HepG2 (cell line): ENCODE results near the gene CASP3. TPM values are rescaled to one million over a fixed set of nuclear protein-coding genes. Genes with fewer than 3 reads are reported as not detected.

ENCODE experiments used
- ATAC-seq: fragments of 200-7000 bp; cut with Tn5 transposase; 3 replicates; pipeline ENCODE4 v1.9.1; 2020; ENCODE audit warnings: mild to moderate bottlenecking, moderate library complexity
- BruUV-seq: library from RNA; stranded (reverse); fragments of 400-500 nt; replicated peaks from 2 replicates; lab custom pipeline; 2021; lab: Mats Ljungman, UMichigan
- CTCF ChIA-PET: fragments of 300-600 bp; formaldehyde crosslinking; extraction: SDS; loops from one replicate; lab custom pipeline; 2021; ENCODE audit warnings: low total read pairs, inconsistent platforms, low intra/inter-chr PET ratio; lab: Yijun Ruan, JAX
- POLR2A ChIA-PET: fragments of 350-600 bp; sonication (Branson Sonifier 250); formaldehyde crosslinking; loops from one replicate; lab custom pipeline; 2020; ENCODE audit warnings: antibody characterized with exemption, inconsistent platforms; lab: Yijun Ruan, JAX
- DNase-seq: peaks from one replicate; pipeline ENCODE4 v3.0.0-alpha.2; 2015; ENCODE audit warnings: low spot score
- FAIRE-seq: peaks from 3 replicates; lab custom pipeline; 2011; peaks lifted over from hg19 to GRCh38; lab: Jason Lieb, UNC
- H2AFZ ChIP-seq: one replicate; pipeline ENCODE4 v1.6.1; 2011; ENCODE audit warnings: low read length, inconsistent platforms
- H3K27ac ChIP-seq: fragments of 300-600 bp; 3 replicates; pipeline ENCODE4 v1.8.0; 2011; ENCODE audit warnings: mixed run types, mild to moderate bottlenecking, mixed read lengths, low read length, inconsistent platforms; ENCODE audit not compliant: insufficient read depth; ENCODE audit errors: extremely low read length
- H3K27me3 ChIP-seq, 2 experiments: fragments of 200-600 bp in 1 of 2; 2 replicates in 1 of 2; 3 replicates in 1 of 2; pipeline versions ENCODE4 v1.6.0 to v1.8.0; 2011; ENCODE audit warnings: low read length in 2 of 2, mild to moderate bottlenecking in 2 of 2, moderate library complexity in 2 of 2, inconsistent platforms in 1 of 2; ENCODE audit not compliant: insufficient read depth in 2 of 2, control insufficient read depth in 1 of 2
- H3K36me3 ChIP-seq, 2 experiments: fragments of 200-600 bp in 1 of 2; replicated peaks in 1 of 2; 2 replicates in 1 of 2; 3 replicates in 1 of 2; pipeline versions ENCODE4 v1.5.1 to v1.8.0; 2011; ENCODE audit warnings: low read length in 2 of 2, inconsistent platforms in 1 of 2; ENCODE audit not compliant: insufficient read depth in 2 of 2, control insufficient read depth in 1 of 2
- H3K4me1 ChIP-seq: 2 replicates; pipeline ENCODE4 v1.5.1; 2012; ENCODE audit warnings: low read length, inconsistent platforms; ENCODE audit not compliant: insufficient read depth
- H3K4me2 ChIP-seq: 2 replicates; pipeline ENCODE4 v1.6.0; 2011; ENCODE audit warnings: low read depth, low read length, inconsistent platforms
- H3K4me3 ChIP-seq, 3 experiments: fragments of 200-600 bp in 1 of 3; sonication (generic), shearing (Covaris generic) in 1 of 3; replicated peaks in 1 of 3; 2 replicates each; pipeline ENCODE4 v1.5.1; 2011 to 2016; ENCODE audit warnings: low read length in 3 of 3, inconsistent platforms in 2 of 3, low read depth in 2 of 3, mild to moderate bottlenecking in 2 of 3, control low read depth in 1 of 3, mixed read lengths in 1 of 3; ENCODE audit not compliant: insufficient read depth in 1 of 3
- H3K79me2 ChIP-seq: one replicate; pipeline ENCODE4 v1.6.1; 2011; ENCODE audit warnings: low read length, inconsistent platforms; ENCODE audit not compliant: insufficient read depth
- H3K9ac ChIP-seq: 2 replicates; pipeline ENCODE4 v1.6.0; 2011; ENCODE audit warnings: mild to moderate bottlenecking, low read depth, low read length, inconsistent platforms; ENCODE audit not compliant: insufficient read depth
- H3K9me3 ChIP-seq: 2 replicates; pipeline ENCODE4 v1.5.1; 2012; ENCODE audit warnings: mild to moderate bottlenecking, low read length
- H4K20me1 ChIP-seq: 2 replicates; pipeline ENCODE4 v1.6.0; 2011; ENCODE audit warnings: inconsistent platforms, mild to moderate bottlenecking, low read length, moderate library complexity; ENCODE audit not compliant: insufficient read depth
- ZHX2 ChIP-seq, 2 experiments: sonication (generic) in 1 of 2; formaldehyde crosslinking in 1 of 2; IDR thresholded peaks; 2 replicates each; pipeline versions ENCODE4 v1.6.1 to v1.9.0; 2014 to 2022; ENCODE audit warnings: antibody characterized with exemption in 1 of 2, borderline replicate concordance in 1 of 2, inconsistent platforms in 1 of 2, low read depth in 1 of 2, missing genetic modification reagents in 1 of 2
- ZNF251 ChIP-seq: sonication (generic); formaldehyde crosslinking; IDR thresholded peaks from 2 replicates; pipeline ENCODE4 v1.9.0; 2021; ENCODE audit warnings: mild to moderate bottlenecking, missing genetic modification reagents
- ZNF543 ChIP-seq: sonication (generic); formaldehyde crosslinking; IDR thresholded peaks from 2 replicates; pipeline ENCODE4 v1.4.0; 2020; ENCODE audit warnings: mild to moderate bottlenecking, missing genetic modification reagents
- WGBS: methylation state at CpG from one replicate; pipeline ENCODE4 v1.1.6; 2017; ENCODE audit warnings: low lambda C conversion rate; 5-methylcytosine and 5-hydroxymethylcytosine counted together
- in situ Hi-C: cut with HindIII; loops from 2 replicates; pipeline ENCODE4 v1.10.0; 2017; ENCODE audit warnings: low pct_unique_long_range_greater_than_20kb; ENCODE audit not compliant: extremely low pct_ligation_motif_present
- intact Hi-C: fragments of 100-400 bp; cut with micrococcal nuclease; formaldehyde crosslinking; loops from one replicate; pipeline ENCODE4 v1.10.0; 2022; ENCODE audit not compliant: unreplicated experiment
- polyA plus RNA-seq, 8 experiments: library from polyadenylated mRNA; depleted of rRNA in 3 of 8; stranded (reverse) in 7 of 8; unstranded in 1 of 8; fragments of >200 nt; fragmentation: Illumina TruSeq in 4 of 8; extraction: Trizol in 4 of 8; gene quantifications; 2 replicates each; pipeline versions ENCODE4 v1.2.1 to v1.2.3, GENCODE V29; 2011 to 2016; ENCODE audit warnings: low read depth in 4 of 8, missing spikeins in 1 of 8, mixed read lengths in 1 of 8; ENCODE audit not compliant: insufficient read depth in 1 of 8
- total RNA-seq, 5 experiments: library from RNA; depleted of rRNA; stranded (reverse); fragments of >200 nt; fragmentation: Illumina TruSeq; extraction: Trizol; gene quantifications; 2 replicates each; pipeline ENCODE4 v1.2.3, GENCODE V29; 2016; ENCODE audit warnings: low read depth in 1 of 5

CASP3 gene
- total and polyA plus RNA-seq, 2 of the 13 experiments (the other 11 are each of a cell fraction or from before 2014, with no cell fraction given), result 26.0 to 77.8 TPM

DNA sequence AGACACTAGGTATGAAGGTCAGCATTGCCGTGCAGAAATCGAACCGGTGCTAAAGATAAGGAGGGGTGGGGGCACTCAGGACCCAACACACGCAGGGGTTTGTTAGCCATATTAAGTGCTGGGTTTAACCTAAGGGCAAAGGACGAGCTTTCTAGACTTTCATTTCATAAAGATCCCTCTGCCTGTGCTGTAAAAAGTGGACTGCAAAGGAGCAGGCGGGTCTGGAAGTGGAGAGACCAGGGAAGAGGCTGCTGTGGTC, 1.3 kb downstream of the CASP3 start (continued):
- TF ChIP-seq ZHX2 (IDR thresholded peaks at IDR 0.05; ENCODE audit: low read depth) (0 out of 2 replicates have a peak, but pooled peaks have one; percentile 18), ZHX2 (CRISPR knock-in tag; IDR thresholded peaks at IDR 0.05; ENCODE audit: borderline replicate concordance) (no peak)

DNA sequence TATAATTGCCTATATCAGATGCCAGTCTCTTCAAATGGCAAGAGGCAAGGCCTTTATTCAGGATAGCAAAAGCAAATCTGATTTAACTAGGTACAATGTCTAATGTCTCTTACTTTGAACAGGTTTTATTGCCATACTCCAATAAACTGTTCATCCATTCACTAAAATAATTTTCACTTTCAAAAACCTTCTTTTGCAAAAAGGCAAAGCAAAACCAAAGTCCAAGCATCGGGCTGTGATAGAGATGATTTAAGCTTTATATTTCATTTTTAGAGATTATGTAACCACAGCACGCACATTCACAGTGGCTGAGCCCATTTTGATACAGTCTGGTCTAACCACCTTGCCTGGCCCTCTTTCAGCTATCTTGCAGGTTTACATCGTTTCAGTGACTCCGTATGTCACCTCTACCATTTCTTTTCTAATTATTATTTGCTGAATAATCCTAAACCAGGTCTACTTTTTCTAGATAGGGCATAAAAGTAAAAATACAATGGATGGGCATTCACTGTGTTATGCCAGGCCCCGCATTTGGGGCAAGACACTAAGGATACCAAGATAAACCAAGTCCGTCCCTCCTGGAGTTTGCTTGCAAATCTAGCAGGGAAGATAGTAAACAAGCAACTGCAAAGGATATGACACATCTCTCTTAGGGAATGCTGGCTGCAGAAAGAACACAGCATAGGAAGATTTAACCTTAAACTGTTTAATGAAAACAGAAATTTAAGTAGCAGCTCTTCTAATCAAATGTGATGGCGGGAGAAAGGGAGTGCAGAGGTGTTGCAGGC, 1.8 kb downstream of the CASP3 start:
- Histone ChIP-seq H4K20me1 (peaks cover 10% of the 10 kb centered on the region; the same call in 1 of the 2 replicates), H3K4me1 (peaks cover 56% of the 10 kb centered on the region), H3K79me2 (peaks cover 66% of the 10 kb centered on the region), H3K27ac (peak overlapping the region; percentile 88), H3K9ac (peak overlapping the region; percentile 89), H3K36me3 (no peaks in the 10 kb centered on the region; a peak in 1 of 5 replicates), H3K27me3 (no peaks in the 10 kb centered on the region; a peak in 1 of 5 replicates), H3K4me3 (peak overlapping the region; percentile 84 to 92 (median 86)), H3K4me2 (peak overlapping the region; percentile 94), H3K9me3 (no peaks in the 10 kb centered on the region), H2AFZ (no peak overlapping the region)
- no peak for ATAC-seq
- CTCF ChIA-PET, result no interaction called here
- intact Hi-C loops, result loop anchor here (2.0 to 10.0 kb wide), 4 partner anchors 21 to 383 kb away; partner anchors contain the start of gene IRF2
- BruUV-seq, result TSS peak; percentile 44
- WGBS, result 49% methylated on average over 7 of the region's 7 CpGs
- TF ChIP-seq ZNF543 (CRISPR knock-in tag), result 0 out of 2 replicates have a peak, but pooled peaks have one; percentile 3
- no peak for TF ChIP-seq ZNF251
- POLR2A ChIA-PET, result interaction anchor here (1.4 to 4.3 kb wide), 4 partner anchors 8 to 87 kb away, joined by 4 to 48 read pairs (median 8); partner anchors contain the start of gene CENPU
- DNase-seq, result no peak
- no peak for FAIRE-seq
- in situ Hi-C loops, result no loop called here
